NAMALWA (cell line): ENCODE results near the gene IP6K2.
A peak's percentile ranks its signal among the peaks of the same experiment; 100 is the strongest.
"Not testable (repeated sequence)": the region's sequence is repeated elsewhere in the genome, so short reads cannot be mapped to it uniquely, and the experiment has no call there.

Source experiments
- DNase-seq: peaks from one replicate; pipeline ENCODE4 v3.0.0-alpha.2; 2015; ENCODE audit warnings: low spot score

The IP6K2 gene

GRCh38 chr3:48716982-48717746 is at the start of gene IP6K2:
IP6K2 (minus strand) TSS chr3:48717221; CDS start chr3:48695291, 21,930 bp downstream.
- DNase-seq = peak; percentile 94

DNA sequence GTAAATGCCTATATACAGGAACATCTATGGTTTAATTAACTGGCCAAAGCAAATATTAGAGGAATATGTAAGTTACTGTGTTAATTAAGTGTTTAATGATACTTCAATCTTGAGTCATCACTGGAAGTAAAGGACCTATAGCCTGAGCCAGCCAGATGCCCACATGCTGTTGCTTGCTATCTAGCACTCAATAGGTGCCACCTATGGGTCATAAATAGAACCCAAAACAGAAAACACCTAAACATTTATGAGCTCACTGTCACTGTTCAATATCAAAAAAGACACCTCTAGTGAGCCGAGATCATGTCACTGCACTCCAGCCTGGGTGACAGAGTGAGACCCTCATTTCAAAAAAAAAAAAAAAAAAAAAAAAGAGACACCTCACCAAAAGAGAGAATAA is 48.4 kb upstream of the IP6K2 start:
- DNase-seq = no peak

DNA sequence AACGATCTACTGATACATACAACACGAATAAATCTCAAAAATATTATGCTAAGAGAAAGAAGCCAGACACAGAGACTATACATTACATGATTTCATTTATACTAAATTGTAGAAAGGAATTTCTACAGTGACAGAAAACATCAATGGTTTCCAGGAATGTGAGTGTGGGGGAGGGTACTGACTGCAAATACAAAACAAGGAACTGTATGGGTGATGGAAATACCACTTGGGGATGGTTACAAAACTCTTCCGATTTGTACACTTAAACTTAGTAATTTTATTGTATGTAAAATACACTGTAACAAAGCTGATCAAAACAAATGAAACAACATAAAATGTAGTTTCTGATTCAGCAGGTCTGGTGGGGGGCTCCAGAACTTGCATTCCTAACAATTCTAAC is 45.8 kb upstream of the IP6K2 start:
- no peak for DNase-seq

GRCh38 chr3:48759991-48760540 is 43.0 kb upstream of the IP6K2 start:
- DNase-seq = not testable (repeated sequence)

DNA sequence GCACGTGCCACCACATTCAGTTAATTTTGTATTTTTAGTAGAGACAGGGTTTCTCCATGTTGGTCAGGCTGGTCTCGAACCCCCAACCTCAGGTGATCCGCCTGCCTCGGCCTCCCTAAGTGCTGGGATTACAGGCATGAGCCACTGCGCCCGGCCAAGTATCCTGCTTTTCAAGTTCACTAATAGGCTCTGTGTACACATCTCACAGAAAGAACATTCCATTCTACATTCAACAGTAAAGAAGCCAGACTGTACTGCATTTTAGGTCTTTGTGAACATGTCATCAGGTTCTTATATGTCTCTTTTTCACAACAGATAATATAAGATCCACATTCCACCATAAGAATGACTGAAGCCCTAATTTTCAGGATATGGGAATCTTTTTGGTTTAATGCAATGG is 42.5 kb upstream of the IP6K2 start:
- DNase-seq = not testable (repeated sequence)

DNA sequence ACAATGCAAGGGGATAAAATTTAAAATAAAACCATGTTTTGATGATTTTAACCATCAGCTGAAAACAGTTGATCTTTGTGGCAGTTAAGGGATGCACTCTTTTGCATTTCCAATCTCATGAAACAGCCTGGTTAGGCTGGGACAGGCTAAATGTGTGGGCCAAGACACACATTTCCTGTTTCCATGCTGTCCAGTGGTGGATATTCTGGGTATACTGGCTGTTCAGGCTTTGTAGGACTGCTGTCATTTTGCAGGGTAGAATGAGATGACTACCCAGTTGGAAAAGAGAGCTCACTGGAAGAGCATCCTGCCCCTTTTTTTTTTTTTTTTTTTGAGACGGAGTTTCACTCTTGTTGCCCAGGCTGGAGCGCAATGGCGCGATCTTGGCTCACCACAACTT is 42.0 kb upstream of the IP6K2 start:
- no peak for DNase-seq

- DNase-seq = no peak
Measured at GRCh38 chr3:48756640-48757039, 39.6 kb upstream of the IP6K2 start.

- no peak for DNase-seq
Measured at GRCh38 chr3:48750856-48751255, 33.8 kb upstream of the IP6K2 start.

GRCh38 chr3:48748754-48749153 is 31.7 kb upstream of the IP6K2 start:
- DNase-seq = no peak

DNA sequence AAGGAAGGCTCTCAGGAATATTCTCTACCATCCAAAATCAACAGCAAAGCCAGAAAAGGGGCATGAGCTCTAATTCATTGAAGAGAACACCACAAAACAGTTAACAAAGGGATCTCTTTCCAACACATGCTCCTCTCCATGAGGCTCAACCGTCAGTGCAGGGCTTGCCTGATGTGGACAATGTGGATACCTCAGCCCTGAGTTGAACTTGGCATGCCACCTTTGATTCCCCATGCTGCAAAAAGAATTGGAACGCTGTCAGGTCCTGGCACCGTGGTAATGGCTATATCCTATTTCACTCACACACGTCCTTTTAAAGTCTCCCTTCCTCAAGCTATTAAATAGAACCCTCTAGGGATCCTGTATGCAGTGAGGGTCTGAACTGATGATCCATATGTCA is 30.7 kb upstream of the IP6K2 start:
- no peak for DNase-seq

GRCh38 chr3:48747015-48747615 is 30.1 kb upstream of the IP6K2 start:
- no peak for DNase-seq

- DNase-seq = no peak
Measured at GRCh38 chr3:48743773-48744172, 26.8 kb upstream of the IP6K2 start.

DNA sequence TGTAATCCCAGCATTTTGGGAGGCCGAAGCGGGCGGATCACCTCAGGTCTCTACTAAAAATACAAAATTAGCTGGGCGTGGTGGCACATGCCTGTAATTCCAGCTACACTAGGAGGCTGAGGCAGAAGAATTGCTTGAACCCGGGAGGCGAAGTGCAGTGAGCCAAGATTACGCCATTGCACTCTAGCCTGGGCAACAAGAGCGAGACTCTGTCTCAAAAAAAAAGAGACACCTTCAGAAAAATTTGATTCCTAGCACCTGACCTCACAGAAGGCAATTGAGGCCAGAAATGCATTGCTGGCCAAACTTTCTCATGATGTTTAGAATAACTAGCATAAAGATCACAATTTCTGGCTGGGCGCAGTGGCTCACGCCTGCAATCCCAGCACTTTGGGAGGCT is 24.2 kb upstream of the IP6K2 start:
- DNase-seq = not testable (repeated sequence)

DNA sequence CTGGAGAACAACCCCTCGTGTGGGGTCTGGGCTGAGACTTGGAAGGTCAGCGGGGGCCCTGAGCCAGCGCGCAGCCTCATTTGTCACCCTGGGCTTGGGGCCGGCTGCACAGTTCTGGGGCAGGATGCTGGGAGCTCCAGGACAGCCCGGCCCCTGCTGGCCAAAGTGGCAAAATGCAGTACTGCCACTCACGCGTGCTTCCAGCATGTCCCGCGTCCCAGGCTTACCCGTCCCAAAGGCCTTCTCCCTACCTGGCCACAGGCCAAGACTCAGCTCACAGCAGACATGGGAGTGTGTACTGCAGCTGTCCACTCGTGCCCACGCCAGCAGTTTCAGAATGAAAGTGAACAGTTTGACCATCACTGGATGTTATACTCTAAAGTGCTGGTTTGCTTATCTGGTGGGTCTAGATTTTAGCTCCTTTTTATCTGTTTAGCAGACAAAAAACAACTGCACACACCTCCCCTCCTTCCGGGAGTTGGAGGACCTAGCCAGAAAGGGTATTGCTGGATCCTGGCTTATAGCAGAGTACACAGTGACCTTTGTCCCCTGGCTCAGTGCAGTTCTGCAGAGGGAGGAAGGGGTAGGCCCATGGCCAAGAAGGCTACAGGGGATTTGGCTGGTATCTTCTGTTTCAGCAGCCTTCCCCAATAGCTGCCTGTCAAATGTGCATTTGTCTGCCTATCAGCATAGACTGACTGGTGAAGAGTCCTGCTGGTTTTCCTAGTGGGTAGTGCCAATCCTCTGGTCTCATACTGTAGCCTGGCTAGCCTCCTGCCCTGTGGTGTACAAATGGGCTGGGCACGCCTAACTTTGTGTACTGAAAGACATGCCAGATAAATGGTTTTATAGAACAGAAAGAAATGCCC is 23.2 kb upstream of the IP6K2 start:
- DNase-seq = peak; percentile 49

- no peak for DNase-seq
Measured at GRCh38 chr3:48739617-48739954, 22.6 kb upstream of the IP6K2 start.

GRCh38 chr3:48738926-48739616 is 22.1 kb upstream of the IP6K2 start:
- DNase-seq = no peak

DNA sequence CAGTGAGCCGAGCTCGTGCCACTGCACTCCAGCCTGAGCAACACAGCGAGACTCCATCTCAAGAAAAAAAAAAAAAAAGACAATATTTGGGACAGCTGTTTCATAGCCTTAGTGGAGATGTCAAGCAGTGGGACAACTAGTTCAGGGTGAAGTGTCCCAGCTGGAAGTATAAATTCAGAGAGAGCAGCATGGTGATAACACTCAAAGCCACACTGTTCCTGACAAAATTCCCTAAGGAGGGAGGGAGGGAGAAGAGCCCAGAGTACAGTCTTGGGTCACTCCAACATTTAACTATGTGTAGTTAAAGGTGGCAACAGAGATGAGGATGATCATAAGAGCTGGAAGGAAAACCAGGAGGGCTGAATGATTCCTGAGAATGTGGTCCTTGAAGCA is 21.1 kb upstream of the IP6K2 start:
- no peak for DNase-seq

GRCh38 chr3:48735075-48735767 is 18.2 kb upstream of the IP6K2 start:
- not testable (repeated sequence) for DNase-seq

- not testable (repeated sequence) for DNase-seq
Measured at GRCh38 chr3:48734541-48734940, 17.5 kb upstream of the IP6K2 start.

- not testable (repeated sequence) for DNase-seq
Measured at GRCh38 chr3:48733752-48734518, 16.9 kb upstream of the IP6K2 start.

DNA sequence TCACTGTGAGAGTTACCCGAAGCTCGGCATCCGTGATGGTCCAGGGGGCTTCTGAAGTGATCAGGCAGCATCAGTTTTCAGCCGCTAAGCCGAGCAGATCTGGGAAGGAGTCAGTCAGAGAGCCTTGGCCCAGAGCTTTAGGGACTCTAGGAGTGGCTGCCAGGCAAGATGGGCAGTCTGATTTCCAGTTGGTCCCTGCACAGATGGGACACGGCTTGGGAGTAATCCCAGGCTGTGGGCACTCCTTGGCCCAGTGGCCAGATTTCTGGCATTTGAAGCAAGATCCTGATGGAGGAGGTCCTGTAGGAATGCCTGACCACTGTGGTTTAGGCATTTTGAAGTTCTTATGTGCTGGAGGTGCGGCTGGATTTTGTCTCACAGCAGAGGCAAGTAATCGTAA is 10.5 kb upstream of the IP6K2 start:
- no peak for DNase-seq
